Esophagus muscularis mucosa (tissue), 4 donors: ENCODE results near the gene NANOS1. TPM values are rescaled to one million over a fixed set of nuclear protein-coding genes. Genes with fewer than 3 reads are reported as not detected.

ENCODE experiments used
- DNase-seq: peaks from one replicate; pipeline ENCODE4 v3.0.0-alpha.2; 2017; ENCODE audit errors: extremely low spot score
- H3K27ac ChIP-seq, 4 donors: fragments of 200-600 bp; sonication (generic); replicated peaks in 1 of 4; 1 replicate in 3 of 4; 2 replicates in 1 of 4; pipeline ENCODE4 v1.5.1; 2016 to 2019; ENCODE audit warnings: mild to moderate bottlenecking in 1 of 4
- H3K27me3 ChIP-seq, 4 donors: fragments of 200-600 bp; sonication (generic); one replicate each; pipeline versions ENCODE4 v1.5.1 to v1.6.0; 2016 to 2019
- H3K36me3 ChIP-seq, 4 donors: fragments of 200-600 bp; sonication (generic); one replicate each; pipeline ENCODE4 v1.5.1; 2016 to 2019
- H3K4me1 ChIP-seq, 4 donors: fragments of 200-600 bp; sonication (generic); one replicate each; pipeline ENCODE4 v1.5.1; 2016 to 2019
- H3K4me3 ChIP-seq, 4 donors: fragments of 200-600 bp; sonication (generic); 1 replicate in 2 of 4; 2 replicates in 2 of 4; pipeline ENCODE4 v1.5.1; 2016 to 2019; ENCODE audit warnings: mild to moderate bottlenecking in 4 of 4, moderate library complexity in 1 of 4
- H3K9me3 ChIP-seq, 4 donors: fragments of 200-600 bp; sonication (generic); 1 replicate in 3 of 4; 2 replicates in 1 of 4; pipeline ENCODE4 v1.5.1; 2016 to 2019
- CTCF ChIP-seq, 3 experiments: fragments of 200-600 bp in 2 of 3; fragments of 450-650 bp in 1 of 3; sonication (generic) in 2 of 3; IDR thresholded peaks; one replicate each; pipeline ENCODE4 v1.5.1; 2017 to 2019; ENCODE audit warnings: antibody characterized with exemption in 3 of 3, mild to moderate bottlenecking in 2 of 3, moderate library complexity in 1 of 3
- EP300 ChIP-seq: sonication (generic); formaldehyde crosslinking; IDR thresholded peaks from one replicate; pipeline ENCODE4 v1.6.1; 2017; ENCODE audit warnings: antibody characterized with exemption
- POLR2A ChIP-seq: fragments of 450-650 bp; IDR thresholded peaks from one replicate; pipeline ENCODE4 v1.6.1; 2017; ENCODE audit warnings: antibody characterized with exemption, moderate library complexity, mild to moderate bottlenecking, low read depth
- POLR2AphosphoS5 ChIP-seq, 2 donors: sonication (generic); formaldehyde crosslinking; IDR thresholded peaks; one replicate each; pipeline ENCODE4 v1.6.1; 2017; ENCODE audit warnings: antibody characterized with exemption in 2 of 2
- WGBS: methylation state at CpG from one replicate; pipeline ENCODE4 v1.1.5; 2018; 5-methylcytosine and 5-hydroxymethylcytosine counted together
- intact Hi-C: fragments of 100-400 bp; cut with DNase I; formaldehyde crosslinking; loops from one replicate; pipeline ENCODE4 v1.15.1; 2023
- total RNA-seq, 4 donors: library from RNA; depleted of rRNA; stranded (reverse); fragments of >200 nt; gene quantifications; one replicate each; pipeline versions ENCODE4 v1.1.0 to v1.2.1, GENCODE V29; 2016

Gene NANOS1
- total RNA-seq, 4 donors from 2014 or later = 8.0 to 24.4 (median 14.6) TPM

GRCh38 chr10:119059557-119059956 is 30.0 kb downstream of the NANOS1 start:
- H3K36me3 ChIP-seq = peaks cover 72 to 100% (median 89%) of the 10 kb centered on the region in 4 donors
- no peaks in the 10 kb centered on the region for H3K9me3 ChIP-seq
- TF ChIP-seq POLR2AphosphoS5 (IDR thresholded peaks at IDR 0.05) (no peak), EP300 (no peak), POLR2A (no peak), CTCF (IDR thresholded peaks at IDR 0.05) (no peak)
- DNase-seq = no peak
- H3K4me3 ChIP-seq = no peak overlapping the region
- no peak overlapping the region for H3K27ac ChIP-seq
- no peaks in the 10 kb centered on the region for H3K27me3 ChIP-seq
- no peaks in the 10 kb centered on the region for H3K4me1 ChIP-seq
- intact Hi-C loops = no loop called here
- 89% methylated on average over 4 of the region's 4 CpGs for WGBS

- Histone ChIP-seq H3K27ac (no peak overlapping the region), H3K27me3 (no peaks in the 10 kb centered on the region), H3K36me3 (peaks cover 72 to 100% (median 89%) of the 10 kb centered on the region in 4 donors), H3K4me1 (no peaks in the 10 kb centered on the region), H3K9me3 (no peaks in the 10 kb centered on the region), H3K4me3 (no peak overlapping the region)
- DNase-seq = no peak
- no peak for TF ChIP-seq EP300
- TF ChIP-seq CTCF (IDR thresholded peaks at IDR 0.05) = no peak
- TF ChIP-seq POLR2A = no peak
- no peak for TF ChIP-seq POLR2AphosphoS5 (IDR thresholded peaks at IDR 0.05)
- 93% methylated on average over 1 of the region's 1 CpG for WGBS
- intact Hi-C loops = no loop called here
Measured at GRCh38 chr10:119060107-119060506, 30.6 kb downstream of the NANOS1 start.

DNA sequence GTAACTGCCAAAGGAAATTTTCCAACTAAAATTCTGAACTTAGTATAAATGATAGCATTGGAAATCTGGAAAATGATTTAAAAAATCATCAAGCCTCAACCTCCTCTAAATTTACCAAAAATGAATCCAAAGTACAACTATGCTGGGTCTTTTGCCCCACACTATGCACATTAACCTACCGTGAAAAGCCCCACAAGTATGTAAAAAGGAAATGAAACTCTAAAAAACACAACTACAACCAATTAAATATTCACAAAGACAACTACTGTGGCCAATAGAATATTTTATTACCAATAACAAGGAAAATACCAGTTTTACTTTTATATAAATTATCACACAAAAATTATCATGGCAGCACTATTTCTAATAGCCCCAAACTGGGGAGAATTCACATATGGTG is 31.8 kb downstream of the NANOS1 start:
- H3K4me3 ChIP-seq = no peak overlapping the region
- whole genome bisulfite sequencing = 68% methylated on average over 1 of the region's 1 CpG
- intact Hi-C loops = no loop called here
- no peaks in the 10 kb centered on the region for H3K4me1 ChIP-seq
- no peak for TF ChIP-seq CTCF (IDR thresholded peaks at IDR 0.05)
- no peak for TF ChIP-seq POLR2AphosphoS5 (IDR thresholded peaks at IDR 0.05)
- TF ChIP-seq POLR2A = no peak
- TF ChIP-seq EP300 = no peak
- peaks cover 67 to 100% (median 87%) of the 10 kb centered on the region in 4 donors for H3K36me3 ChIP-seq
- no peak overlapping the region for H3K27ac ChIP-seq
- no peaks in the 10 kb centered on the region for H3K27me3 ChIP-seq
- DNase-seq = no peak
- no peaks in the 10 kb centered on the region for H3K9me3 ChIP-seq

GRCh38 chr10:119061926-119062325 is 32.4 kb downstream of the NANOS1 start:
- TF ChIP-seq CTCF (IDR thresholded peaks at IDR 0.05) (no peak), EP300 (no peak), POLR2AphosphoS5 (IDR thresholded peaks at IDR 0.05) (no peak)
- H3K4me3 ChIP-seq = no peak overlapping the region
- H3K36me3 ChIP-seq = peaks cover 66 to 100% (median 87%) of the 10 kb centered on the region in 4 donors
- intact Hi-C loops = no loop called here
- H3K27ac ChIP-seq = no peak overlapping the region
- no peaks in the 10 kb centered on the region for H3K27me3 ChIP-seq
- WGBS = 93% methylated on average over 2 of the region's 2 CpGs
- H3K4me1 ChIP-seq = no peaks in the 10 kb centered on the region
- no peaks in the 10 kb centered on the region for H3K9me3 ChIP-seq
- DNase-seq = no peak

DNA sequence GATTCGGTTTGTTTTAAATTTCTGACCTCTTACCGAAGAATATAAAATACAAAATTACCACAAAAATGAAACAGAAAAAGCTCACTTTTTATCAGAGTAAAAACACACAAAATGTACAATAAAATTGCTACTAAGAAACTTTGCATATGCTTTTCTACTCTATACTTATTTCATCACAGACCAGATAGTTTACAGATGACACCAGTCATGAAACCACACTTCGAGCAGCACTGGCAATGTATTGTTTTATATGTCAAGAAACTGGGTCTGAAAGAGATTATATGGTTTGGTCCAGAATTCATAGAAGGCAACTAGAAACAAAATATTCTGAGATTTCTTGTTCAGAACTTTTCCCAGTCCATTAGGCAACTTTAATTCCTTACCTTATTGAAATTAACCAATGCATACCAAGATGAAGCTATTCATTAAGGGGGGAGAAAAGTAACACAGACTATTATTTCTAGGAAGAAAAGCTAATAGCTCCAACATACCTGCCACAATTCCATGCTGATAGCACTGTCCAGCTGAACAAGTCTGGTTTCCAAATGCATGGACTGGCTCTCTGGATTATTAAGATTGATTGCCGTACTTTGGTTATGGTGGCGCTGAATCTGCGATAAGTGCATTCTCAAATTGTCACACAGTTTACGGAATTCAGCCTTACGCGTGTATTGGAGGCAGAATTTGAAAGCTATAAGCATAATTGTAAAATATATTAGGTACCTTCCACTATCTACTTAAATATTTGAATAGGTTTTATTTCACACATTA is 41.1 kb downstream of the NANOS1 start:
- H3K4me1 ChIP-seq = peaks cover 4 to 30% (median 18%) of the 10 kb centered on the region in 4 donors
- no peak for TF ChIP-seq POLR2A
- H3K27me3 ChIP-seq = no peaks in the 10 kb centered on the region
- 92% methylated on average over 9 of the region's 9 CpGs for WGBS
- DNase-seq = no peak
- no peaks in the 10 kb centered on the region for H3K9me3 ChIP-seq
- H3K27ac ChIP-seq = no peak overlapping the region
- H3K36me3 ChIP-seq = peaks cover 44 to 77% (median 69%) of the 10 kb centered on the region in 4 donors
- intact Hi-C loops = no loop called here
- H3K4me3 ChIP-seq = no peak overlapping the region
